Muscle layer of colon (tissue), 2 donors: ENCODE data around the gene SLC22A7.

Experiments used
- H3K27ac ChIP-seq: one replicate; pipeline ENCODE4 v1.7.0; 2013; ENCODE audit warnings: low read depth, mild to moderate bottlenecking, low read length, moderate library complexity
- H3K27me3 ChIP-seq, 2 donors: one replicate each; pipeline ENCODE4 v1.7.0; 2013; ENCODE audit warnings: low read length in 2 of 2, mild to moderate bottlenecking in 2 of 2; ENCODE audit not compliant: insufficient read depth in 2 of 2, control insufficient read depth in 1 of 2
- H3K36me3 ChIP-seq: one replicate; pipeline ENCODE4 v1.7.0; 2013; ENCODE audit warnings: mild to moderate bottlenecking, low read length; ENCODE audit not compliant: insufficient read depth
- H3K4me1 ChIP-seq: one replicate; pipeline ENCODE4 v1.7.0; 2013; ENCODE audit warnings: mild to moderate bottlenecking, low read length; ENCODE audit not compliant: insufficient read depth
- H3K4me3 ChIP-seq, 2 donors: one replicate each; pipeline ENCODE4 v1.7.0; 2013; ENCODE audit warnings: low read length in 2 of 2, low read depth in 1 of 2, mild to moderate bottlenecking in 1 of 2, moderate library complexity in 1 of 2
- H3K9ac ChIP-seq: one replicate; pipeline ENCODE4 v1.7.0; 2013; ENCODE audit warnings: low read length
- H3K9me3 ChIP-seq: one replicate; pipeline ENCODE4 v1.7.0; 2013; ENCODE audit warnings: mild to moderate bottlenecking, low read length
- donor health status: abdominal sarcoma.
- donor health status: Adenocarcinoma of cecum.

Gene SLC22A7

DNA sequence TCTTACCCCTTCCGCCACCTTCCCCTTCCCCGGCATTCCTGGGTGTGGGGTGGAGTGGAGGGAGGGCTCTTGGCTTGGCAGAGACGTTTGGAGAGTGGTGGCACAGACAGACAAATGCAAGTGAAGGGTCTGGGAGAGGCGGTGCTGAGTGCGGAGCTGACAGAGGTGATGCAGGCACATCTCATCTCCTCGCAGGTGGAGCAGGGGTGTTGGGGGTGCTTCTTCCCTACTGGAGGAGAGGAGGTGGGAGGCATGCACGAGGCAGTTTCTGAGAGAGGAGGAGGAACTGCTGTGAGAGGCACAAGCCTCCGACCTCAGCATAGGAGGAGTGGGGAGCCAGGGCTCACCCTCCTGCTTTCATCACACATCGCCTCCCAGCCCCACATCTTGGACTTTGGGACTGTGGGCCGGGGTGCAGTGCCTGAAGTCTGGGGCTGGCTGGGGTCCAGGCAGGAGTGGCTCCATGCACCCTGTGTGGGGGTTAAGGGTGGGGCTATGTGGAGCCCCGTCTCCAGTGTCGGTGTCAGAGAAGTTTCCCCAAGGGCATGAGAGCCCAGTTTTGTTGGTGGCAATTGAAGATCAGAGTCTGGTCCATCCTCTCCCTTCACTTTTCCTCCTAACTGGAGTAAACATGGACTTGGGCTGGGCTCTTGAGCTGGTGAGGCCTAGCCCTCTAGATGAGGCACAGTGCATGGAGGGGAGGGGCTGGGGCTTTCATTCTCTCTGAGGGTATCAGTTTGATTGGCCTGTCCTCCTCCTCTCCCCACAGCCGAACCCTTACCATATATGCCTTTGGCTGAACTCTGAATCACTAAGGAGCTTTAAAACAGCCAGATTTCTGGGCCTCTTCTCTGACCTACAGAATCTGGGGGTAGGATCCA, 20.2 kb upstream of the SLC22A7 start:
- no peak overlapping the region for H3K9ac ChIP-seq
- H3K36me3 ChIP-seq = no peaks in the 10 kb centered on the region
- H3K9me3 ChIP-seq = no peaks in the 10 kb centered on the region
- peak overlapping the region; percentile 24 for H3K27ac ChIP-seq
- H3K4me3 ChIP-seq = no peak overlapping the region
- H3K27me3 ChIP-seq = peaks cover 12 to 19% of the 10 kb centered on the region in 2 donors
- no peaks in the 10 kb centered on the region for H3K4me1 ChIP-seq

DNA sequence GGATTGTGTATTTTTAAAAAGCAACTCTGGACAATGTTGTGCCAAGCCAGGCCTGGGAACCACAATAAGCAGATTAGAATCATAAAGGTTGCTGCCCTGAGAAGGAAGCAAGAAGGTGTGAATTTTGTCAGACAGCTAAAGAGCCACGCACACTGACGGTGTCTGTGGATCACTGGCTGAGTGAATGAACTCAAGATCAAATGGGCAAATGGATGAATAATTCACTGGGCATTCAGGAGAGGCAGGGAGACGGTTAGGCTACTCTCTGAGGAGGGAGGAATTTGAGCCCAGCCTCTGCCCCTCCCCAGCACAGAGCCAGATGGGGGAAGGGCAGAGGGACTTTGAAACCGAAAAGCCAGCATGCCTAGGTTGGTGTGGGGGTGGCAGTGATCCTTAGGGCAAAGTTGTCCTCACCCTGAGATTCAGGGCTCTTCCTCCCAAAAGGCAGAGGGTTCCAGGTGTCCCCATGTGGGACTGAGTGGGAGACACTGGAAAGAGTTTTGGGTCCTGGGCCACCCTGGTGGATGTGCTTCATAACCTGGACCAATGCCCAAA, 19.5 kb upstream of the SLC22A7 start:
- Histone ChIP-seq H3K4me3 (no peak overlapping the region), H3K27me3 (peaks cover 12 to 26% of the 10 kb centered on the region in 2 donors), H3K4me1 (no peaks in the 10 kb centered on the region), H3K27ac (peak overlapping the region; percentile 24), H3K36me3 (no peaks in the 10 kb centered on the region), H3K9ac (no peak overlapping the region), H3K9me3 (no peaks in the 10 kb centered on the region)

DNA sequence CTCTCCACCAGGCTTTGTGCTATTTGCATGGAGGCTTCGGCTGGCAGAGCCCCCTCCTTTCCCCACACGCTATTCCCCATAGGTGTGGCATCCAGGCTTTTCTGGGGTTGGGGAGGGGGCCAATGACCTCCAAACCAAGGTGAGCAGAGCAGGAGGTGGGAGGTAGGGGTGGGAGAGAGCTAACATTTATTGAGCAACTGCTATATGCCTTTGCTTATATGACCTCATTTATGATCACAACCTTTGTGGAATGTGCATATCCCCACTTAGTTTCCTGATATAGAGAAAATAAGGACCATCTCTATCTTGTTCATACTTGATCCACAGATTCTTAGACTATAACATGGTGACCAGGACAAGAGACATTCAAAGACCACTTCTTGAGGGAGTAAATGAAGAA, 17.8 kb upstream of the SLC22A7 start:
- Histone ChIP-seq H3K36me3 (no peaks in the 10 kb centered on the region), H3K9me3 (no peaks in the 10 kb centered on the region), H3K4me3 (no peak overlapping the region), H3K9ac (no peak overlapping the region), H3K27me3 (peaks cover 0 to 23% of the 10 kb centered on the region in 2 donors), H3K4me1 (no peaks in the 10 kb centered on the region), H3K27ac (no peak overlapping the region)

DNA sequence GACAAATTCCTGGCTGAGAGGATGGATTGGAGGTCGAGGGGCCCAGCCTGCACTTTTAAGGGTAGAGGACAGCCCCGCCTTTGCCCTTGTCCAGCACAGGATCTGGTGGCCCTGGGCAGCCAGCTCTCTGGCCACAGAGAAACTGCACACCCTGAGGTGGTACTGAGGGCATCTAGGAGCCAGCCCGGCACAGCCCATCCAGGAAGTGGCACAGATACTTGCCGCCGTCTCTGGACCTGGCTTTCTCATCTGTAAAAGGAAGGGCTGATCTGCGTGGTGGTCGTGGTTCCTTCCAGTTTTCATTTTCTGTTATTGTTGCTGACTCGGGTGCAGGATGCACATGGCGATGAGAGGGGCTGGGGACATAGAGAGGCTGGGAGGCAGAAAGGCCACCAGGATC, 16.0 kb upstream of the SLC22A7 start:
- peaks cover 0 to 17% of the 10 kb centered on the region in 2 donors for H3K27me3 ChIP-seq
- no peaks in the 10 kb centered on the region for H3K4me1 ChIP-seq
- no peak overlapping the region for H3K4me3 ChIP-seq
- no peaks in the 10 kb centered on the region for H3K36me3 ChIP-seq
- no peak overlapping the region for H3K27ac ChIP-seq
- H3K9ac ChIP-seq = no peak overlapping the region
- no peaks in the 10 kb centered on the region for H3K9me3 ChIP-seq

DNA sequence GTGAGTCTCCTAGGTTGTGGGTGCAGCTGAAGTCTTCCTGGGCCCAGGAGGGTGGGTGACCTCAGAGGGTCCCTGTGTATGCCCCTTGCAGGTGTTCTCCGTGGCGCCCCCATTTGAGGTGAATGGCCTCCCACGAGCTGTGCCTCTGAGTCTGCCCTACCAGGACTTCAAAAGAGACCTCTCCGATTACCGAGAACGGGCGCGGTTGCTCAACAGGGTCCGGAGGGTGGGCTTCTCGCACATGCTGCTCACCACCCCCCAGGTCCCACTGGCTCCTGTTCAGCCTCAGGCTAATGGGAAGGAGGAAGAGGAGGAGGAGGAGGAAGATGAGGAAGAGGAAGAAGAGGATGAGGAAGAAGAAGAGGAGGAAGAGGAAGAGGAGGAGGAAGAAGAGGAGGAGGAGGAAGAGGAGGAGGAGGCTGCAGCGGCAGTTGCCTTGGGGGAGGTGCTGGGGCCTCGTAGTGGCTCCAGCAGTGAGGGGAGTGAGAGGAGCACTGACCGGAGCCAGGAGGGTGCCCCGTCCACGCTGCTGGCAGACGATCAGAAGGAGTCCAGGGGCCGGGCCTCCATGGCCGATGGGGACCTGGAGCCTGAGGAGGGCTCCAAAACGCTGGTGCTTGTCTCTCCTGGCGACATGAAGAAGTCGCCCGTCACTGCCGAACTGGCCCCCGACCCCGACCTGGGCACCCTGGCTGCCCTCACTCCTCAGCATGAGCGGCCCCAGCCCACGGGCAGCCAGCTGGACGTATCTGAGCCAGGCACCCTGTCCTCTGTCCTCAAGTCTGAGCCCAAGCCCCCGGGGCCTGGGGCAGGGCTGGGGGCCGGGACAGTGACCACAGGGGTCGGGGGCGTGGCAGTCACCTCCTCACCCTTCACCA, 15.2 kb upstream of the SLC22A7 start:
- peaks cover 0 to 17% of the 10 kb centered on the region in 2 donors for H3K27me3 ChIP-seq
- no peaks in the 10 kb centered on the region for H3K9me3 ChIP-seq
- H3K36me3 ChIP-seq = no peaks in the 10 kb centered on the region
- H3K4me1 ChIP-seq = no peaks in the 10 kb centered on the region
- H3K27ac ChIP-seq = no peak overlapping the region
- H3K9ac ChIP-seq = no peak overlapping the region
- H3K4me3 ChIP-seq = no peak overlapping the region

DNA sequence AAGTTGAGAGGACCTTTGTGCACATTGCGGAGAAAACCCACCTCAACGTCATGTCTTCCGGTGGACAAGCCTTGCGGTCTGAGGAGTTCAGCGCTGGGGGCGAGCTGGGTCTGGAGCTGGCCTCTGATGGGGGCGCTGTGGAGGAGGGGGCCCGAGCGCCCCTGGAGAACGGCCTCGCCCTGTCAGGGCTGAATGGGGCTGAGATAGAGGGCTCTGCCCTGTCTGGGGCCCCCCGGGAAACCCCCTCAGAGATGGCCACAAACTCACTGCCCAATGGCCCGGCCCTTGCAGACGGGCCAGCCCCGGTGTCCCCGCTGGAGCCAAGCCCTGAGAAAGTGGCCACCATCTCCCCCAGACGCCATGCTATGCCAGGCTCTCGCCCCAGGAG, 14.6 kb upstream of the SLC22A7 start:
- no peaks in the 10 kb centered on the region for H3K4me1 ChIP-seq
- H3K9me3 ChIP-seq = no peaks in the 10 kb centered on the region
- no peaks in the 10 kb centered on the region for H3K36me3 ChIP-seq
- H3K9ac ChIP-seq = no peak overlapping the region
- peaks cover 0 to 17% of the 10 kb centered on the region in 2 donors for H3K27me3 ChIP-seq
- no peak overlapping the region for H3K4me3 ChIP-seq
- H3K27ac ChIP-seq = no peak overlapping the region

DNA sequence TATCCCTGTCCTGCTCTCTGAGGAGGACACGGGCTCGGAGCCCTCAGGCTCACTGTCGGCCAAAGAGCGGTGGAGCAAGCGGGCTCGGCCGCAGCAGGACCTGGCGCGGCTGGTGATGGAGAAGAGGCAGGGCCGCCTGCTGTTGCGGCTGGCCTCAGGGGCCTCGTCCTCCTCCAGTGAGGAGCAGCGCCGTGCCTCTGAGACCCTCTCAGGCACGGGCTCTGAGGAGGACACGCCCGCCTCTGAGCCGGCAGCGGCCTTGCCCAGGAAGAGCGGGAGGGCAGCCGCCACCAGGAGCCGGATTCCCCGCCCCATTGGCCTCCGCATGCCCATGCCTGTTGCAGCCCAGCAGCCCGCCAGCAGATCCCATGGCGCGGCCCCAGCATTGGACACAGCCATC, 14.2 kb upstream of the SLC22A7 start:
- H3K9me3 ChIP-seq = no peaks in the 10 kb centered on the region
- H3K4me1 ChIP-seq = no peaks in the 10 kb centered on the region
- no peaks in the 10 kb centered on the region for H3K36me3 ChIP-seq
- H3K27me3 ChIP-seq = peaks cover 0 to 17% of the 10 kb centered on the region in 2 donors
- H3K27ac ChIP-seq = no peak overlapping the region
- no peak overlapping the region for H3K4me3 ChIP-seq
- H3K9ac ChIP-seq = no peak overlapping the region

DNA sequence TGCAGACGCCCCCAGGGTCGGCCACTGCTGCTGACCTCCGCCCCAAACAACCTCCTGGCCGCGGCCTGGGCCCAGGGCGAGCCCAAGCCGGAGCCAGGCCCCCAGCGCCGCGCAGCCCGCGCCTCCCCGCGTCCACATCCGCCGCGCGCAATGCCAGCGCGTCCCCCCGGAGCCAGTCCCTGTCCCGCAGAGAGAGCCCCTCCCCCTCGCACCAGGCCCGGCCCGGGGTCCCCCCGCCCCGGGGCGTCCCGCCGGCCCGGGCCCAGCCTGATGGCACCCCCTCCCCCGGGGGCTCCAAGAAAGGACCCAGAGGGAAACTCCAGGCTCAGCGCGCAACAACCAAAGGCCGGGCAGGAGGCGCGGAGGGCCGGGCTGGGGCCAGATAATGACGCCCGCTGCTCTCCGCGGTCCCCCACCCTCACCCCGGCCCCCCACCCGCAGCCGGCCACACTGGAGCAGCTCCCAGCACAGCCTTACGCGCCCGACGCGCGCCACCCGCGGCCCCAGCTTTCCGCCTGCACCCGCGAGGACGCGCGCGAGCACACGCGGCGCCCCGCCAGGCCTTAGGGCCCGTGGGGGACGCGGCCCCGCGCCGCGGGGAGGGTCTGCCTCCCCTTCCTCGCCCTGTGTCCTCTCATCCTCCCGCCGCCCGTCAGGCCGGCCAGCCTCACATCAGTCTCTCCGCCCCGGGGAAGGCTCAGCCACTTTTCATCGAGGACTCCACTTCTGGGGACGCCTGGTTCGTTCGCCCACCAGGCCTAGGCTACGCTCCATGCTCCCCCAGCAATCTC, 12.9 kb upstream of the SLC22A7 start:
- Histone ChIP-seq H3K27ac (no peak overlapping the region), H3K27me3 (peaks cover 0 to 17% of the 10 kb centered on the region in 2 donors), H3K9me3 (no peaks in the 10 kb centered on the region), H3K9ac (no peak overlapping the region), H3K4me1 (no peaks in the 10 kb centered on the region), H3K36me3 (no peaks in the 10 kb centered on the region), H3K4me3 (no peak overlapping the region)

DNA sequence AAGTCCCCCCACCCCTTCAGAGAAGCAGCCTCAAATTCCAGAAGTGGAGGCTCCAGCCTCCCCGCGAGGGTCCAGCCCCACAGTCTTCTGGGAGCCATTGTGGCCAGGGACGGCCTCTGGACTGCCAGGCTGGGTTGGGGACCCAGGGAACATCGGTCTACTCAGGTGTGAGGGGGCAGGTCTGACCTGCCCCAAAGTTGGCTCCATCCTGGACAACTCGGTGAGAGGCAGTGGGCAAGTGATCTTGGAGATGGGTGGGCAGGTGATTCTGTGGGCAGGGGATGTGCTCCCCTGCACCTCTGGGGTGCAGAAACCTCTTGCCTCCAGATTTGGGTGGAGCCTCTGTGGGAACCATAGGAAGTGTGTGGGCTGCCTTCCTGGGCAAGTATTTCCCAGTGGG, 12.2 kb upstream of the SLC22A7 start:
- H3K27me3 ChIP-seq = peaks cover 0 to 17% of the 10 kb centered on the region in 2 donors
- H3K4me3 ChIP-seq = no peak overlapping the region
- H3K4me1 ChIP-seq = no peaks in the 10 kb centered on the region
- H3K9ac ChIP-seq = no peak overlapping the region
- H3K36me3 ChIP-seq = no peaks in the 10 kb centered on the region
- H3K9me3 ChIP-seq = no peaks in the 10 kb centered on the region
- H3K27ac ChIP-seq = no peak overlapping the region

DNA sequence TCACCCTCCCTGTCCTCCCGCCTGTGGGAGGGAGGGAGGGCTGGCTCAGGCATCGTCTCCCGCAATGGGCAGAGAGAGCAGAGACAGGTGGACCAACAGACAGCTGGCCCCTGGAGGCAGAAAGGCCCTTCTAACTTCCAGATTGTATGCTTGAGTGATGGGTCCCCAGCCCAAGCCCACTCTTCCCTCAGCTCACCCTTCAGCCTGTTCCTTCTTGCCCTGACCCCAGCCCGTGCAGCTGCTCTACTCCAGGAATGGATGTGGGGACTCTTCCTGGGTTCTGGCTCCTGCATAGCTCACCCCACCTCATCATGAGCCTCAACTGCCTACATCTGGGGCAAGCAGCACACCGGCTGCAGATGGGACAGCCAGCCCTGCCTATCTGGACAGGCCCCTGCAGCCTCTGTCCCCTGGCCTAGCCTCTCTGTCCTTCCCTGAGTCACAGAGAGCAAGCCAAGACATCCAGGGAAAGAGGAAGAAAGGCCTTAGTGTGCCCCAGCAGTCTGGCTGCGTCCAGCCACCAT, 11.5 kb upstream of the SLC22A7 start:
- peaks cover 0 to 17% of the 10 kb centered on the region in 2 donors for H3K27me3 ChIP-seq
- no peaks in the 10 kb centered on the region for H3K36me3 ChIP-seq
- no peak overlapping the region for H3K4me3 ChIP-seq
- H3K9me3 ChIP-seq = no peaks in the 10 kb centered on the region
- no peak overlapping the region for H3K9ac ChIP-seq
- H3K4me1 ChIP-seq = no peaks in the 10 kb centered on the region
- no peak overlapping the region for H3K27ac ChIP-seq
